SK-N-SH (cell line): Measurements from ENCODE around the gene RND3.

Source experiments
- FOSL2 ChIP-seq: IDR thresholded peaks from 2 replicates; pipeline ENCODE4 v1.4.0; 2012; ENCODE audit warnings: low read depth, mild to moderate bottlenecking, moderate library complexity, borderline replicate concordance
- POLR2AphosphoS5 ChIP-seq: IDR thresholded peaks from 2 replicates; pipeline ENCODE4 v1.6.1; 2012; ENCODE audit warnings: low read depth, low read length

- TF ChIP-seq POLR2AphosphoS5 = no peak
- TF ChIP-seq FOSL2 = no peak
These were observed 17.7 kb downstream of the RND3 start for GRCh38 chr2:150469706-150470274.
